B cell (primary cell): ENCODE results near the gene PKNOX2. TPM values are rescaled to one million over a fixed set of nuclear protein-coding genes. Genes with fewer than 3 reads are reported as not detected.

Source experiments
- ATAC-seq: fragments of 200-7000 bp; cut with Tn5 transposase; one replicate; pipeline ENCODE4 v1.10.0; 2021; ENCODE audit warnings: low read depth, mild to moderate bottlenecking, moderate number of reproducible peaks, moderate library complexity
- CTCF ChIA-PET: fragments of 350-600 bp; sonication (Branson Sonifier 250); formaldehyde crosslinking; loops from one replicate; lab custom pipeline; 2021; ENCODE audit warnings: antibody characterized with exemption, inconsistent platforms; lab: Charles Lee
- POLR2A ChIA-PET: fragments of 350-600 bp; sonication (Branson Sonifier 250); formaldehyde crosslinking; loops from one replicate; lab custom pipeline; 2021; ENCODE audit warnings: antibody characterized with exemption; lab: Charles Lee
- DNase-seq: peaks from one replicate; pipeline ENCODE4 v3.0.0; 2013
- H2AFZ ChIP-seq: 2 replicates; pipeline ENCODE4 v1.6.1; 2012; ENCODE audit warnings: mild to moderate bottlenecking, low read depth, low read length; ENCODE audit not compliant: insufficient read depth, poor library complexity, severe bottlenecking
- H3K27ac ChIP-seq, 2 donors: 1 replicate in 1 of 2; 2 replicates in 1 of 2; pipeline ENCODE4 v1.5.1; 2012 to 2013; ENCODE audit warnings: low read length in 2 of 2, mild to moderate bottlenecking in 2 of 2, moderate library complexity in 1 of 2
- H3K27me3 ChIP-seq, 4 experiments: fragments of 200-600 bp in 1 of 4; sonication (generic) in 1 of 4; replicated peaks in 1 of 4; 1 replicate in 2 of 4; 2 replicates in 2 of 4; pipeline versions ENCODE4 v1.6.1 to v1.7.0; 2013 to 2016; ENCODE audit warnings: low read length in 3 of 4, mild to moderate bottlenecking in 2 of 4, mixed read lengths in 1 of 4, moderate library complexity in 1 of 4; ENCODE audit not compliant: insufficient read depth in 4 of 4, control insufficient read depth in 3 of 4; ENCODE audit errors: control extremely low read depth in 1 of 4
- H3K36me3 ChIP-seq, 2 experiments: replicated peaks in 1 of 2; 1 replicate in 1 of 2; 2 replicates in 1 of 2; pipeline versions ENCODE4 v1.6.1 to v1.7.1; 2013; ENCODE audit warnings: low read length in 1 of 2; ENCODE audit not compliant: insufficient read depth in 2 of 2, control insufficient read depth in 1 of 2; ENCODE audit errors: control extremely low read depth in 1 of 2, extremely low read depth in 1 of 2
- H3K4me1 ChIP-seq, 2 donors: fragments of 200-600 bp in 1 of 2; sonication (generic) in 1 of 2; 1 replicate in 1 of 2; 2 replicates in 1 of 2; pipeline versions ENCODE4 v1.5.1 to v1.6.1; 2013 to 2017; ENCODE audit warnings: low read length in 2 of 2; ENCODE audit not compliant: control insufficient read depth in 2 of 2, insufficient read depth in 2 of 2
- H3K4me2 ChIP-seq: replicated peaks from 2 replicates; pipeline ENCODE3; 2012; ENCODE audit warnings: mild to moderate bottlenecking, low read depth, low read length; ENCODE audit not compliant: poor library complexity, severe bottlenecking
- H3K4me3 ChIP-seq, 5 experiments: fragments of 200-600 bp in 1 of 5; sonication (generic) in 1 of 5; 1 replicate in 3 of 5; 2 replicates in 2 of 5; pipeline versions ENCODE4 v1.5.1 to v1.7.0; 2011 to 2016; ENCODE audit warnings: low read length in 4 of 5, mild to moderate bottlenecking in 4 of 5, low read depth in 2 of 5, control low read depth in 1 of 5, moderate library complexity in 1 of 5; ENCODE audit not compliant: insufficient read depth in 1 of 5; ENCODE audit errors: control extremely low read depth in 1 of 5, extremely low read depth in 1 of 5
- H3K79me2 ChIP-seq: fragments of 200-600 bp; sonication (generic); one replicate; pipeline ENCODE4 v1.6.0; 2016; ENCODE audit warnings: low read length; ENCODE audit not compliant: control insufficient read depth, insufficient read depth
- H3K9ac ChIP-seq: fragments of 200-600 bp; sonication (generic); 2 replicates; pipeline ENCODE4 v1.6.1; 2017; ENCODE audit warnings: mild to moderate bottlenecking, low read length, moderate library complexity
- H3K9me3 ChIP-seq, 3 donors: one replicate each; pipeline versions ENCODE4 v1.6.1 to v1.7.1; 2013; ENCODE audit warnings: low read length in 2 of 3; ENCODE audit not compliant: control insufficient read depth in 2 of 3, insufficient read depth in 1 of 3; ENCODE audit errors: control extremely low read depth in 1 of 3
- H4K20me1 ChIP-seq: 2 replicates; pipeline ENCODE4 v1.6.0; 2012; ENCODE audit warnings: mild to moderate bottlenecking, low read length; ENCODE audit not compliant: insufficient read depth, control insufficient read depth, poor library complexity, severe bottlenecking
- H3K27ac Mint-ChIP-seq: one replicate; pipeline ENCODE4 v1.8.0; 2021; ENCODE audit warnings: mixed read lengths
- H3K27me3 Mint-ChIP-seq: one replicate; pipeline ENCODE4 v1.8.0; 2021; ENCODE audit warnings: mixed read lengths
- H3K4me1 Mint-ChIP-seq: one replicate; pipeline ENCODE4 v1.8.0; 2021; ENCODE audit warnings: mixed read lengths
- H3K4me3 Mint-ChIP-seq: one replicate; pipeline ENCODE4 v1.8.0; 2021; ENCODE audit warnings: mixed read lengths
- H3K9me3 Mint-ChIP-seq: one replicate; pipeline ENCODE4 v1.8.0; 2022; ENCODE audit warnings: mixed read lengths; ENCODE audit not compliant: insufficient read depth
- EZH2 ChIP-seq: IDR thresholded peaks from 2 replicates; pipeline ENCODE4 v1.6.1; 2012; ENCODE audit warnings: borderline replicate concordance, low read depth, mild to moderate bottlenecking, moderate library complexity, low read length; ENCODE audit not compliant: insufficient read depth, poor library complexity, severe bottlenecking
- WGBS: methylation state at CpG from one replicate; pipeline ENCODE4 v1.1.5; 2013; ENCODE audit warnings: missing lambda C conversion rate; ENCODE audit not compliant: insufficient coverage; 5-methylcytosine and 5-hydroxymethylcytosine counted together
- intact Hi-C: fragments of 100-400 bp; cut with micrococcal nuclease; formaldehyde crosslinking; loops from one replicate; pipeline ENCODE4 v1.10.0; 2022
- polyA plus RNA-seq: library from polyadenylated mRNA; depleted of rRNA; stranded (reverse); fragments of >200 nt; gene quantifications from 2 replicates; pipeline ENCODE4 v1.2.3, GENCODE V29; 2012
- total RNA-seq, 2 donors: library from RNA; stranded (reverse); fragments of 120-200 nt in 1 of 2; gene quantifications; 1 replicate in 1 of 2; 2 replicates in 1 of 2; pipeline versions ENCODE4 v1.2.3 to v1.2.4, GENCODE V29; 2013 to 2022
- TF ChIP-seq, protein P1 (sequence below): fragments of 200-600 bp; IDR thresholded peaks from one replicate; pipeline ENCODE4 v1.8.0; 2022; ENCODE audit warnings: antibody characterized with exemption, mild to moderate bottlenecking

The PKNOX2 gene
- total and polyA plus RNA-seq, 2 donors (not counting 1 experiment from before 2014, with no cell fraction given) = not detected

DNA sequence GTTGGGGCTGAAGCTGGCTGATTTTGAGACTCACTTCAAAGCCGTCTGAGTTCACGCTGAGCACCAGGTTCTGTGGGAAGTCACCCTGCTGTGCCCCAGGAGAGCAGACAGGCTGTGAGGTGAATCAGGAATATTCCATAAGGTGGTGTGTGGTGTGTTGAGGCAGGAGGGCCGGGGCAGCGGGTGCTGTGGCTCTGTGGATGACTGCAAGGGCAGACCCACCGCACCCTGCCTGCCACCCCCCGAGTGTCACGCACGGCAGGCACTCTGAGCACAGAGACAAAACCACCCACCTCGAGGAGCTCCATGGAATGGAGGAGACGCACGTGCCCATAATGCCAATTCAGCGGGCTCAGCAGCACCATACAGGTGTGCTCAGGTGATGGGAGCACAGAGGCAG is 147.8 kb downstream of the PKNOX2 start:
- POLR2A ChIA-PET = no interaction called here
- CTCF ChIA-PET = no interaction called here

DNA sequence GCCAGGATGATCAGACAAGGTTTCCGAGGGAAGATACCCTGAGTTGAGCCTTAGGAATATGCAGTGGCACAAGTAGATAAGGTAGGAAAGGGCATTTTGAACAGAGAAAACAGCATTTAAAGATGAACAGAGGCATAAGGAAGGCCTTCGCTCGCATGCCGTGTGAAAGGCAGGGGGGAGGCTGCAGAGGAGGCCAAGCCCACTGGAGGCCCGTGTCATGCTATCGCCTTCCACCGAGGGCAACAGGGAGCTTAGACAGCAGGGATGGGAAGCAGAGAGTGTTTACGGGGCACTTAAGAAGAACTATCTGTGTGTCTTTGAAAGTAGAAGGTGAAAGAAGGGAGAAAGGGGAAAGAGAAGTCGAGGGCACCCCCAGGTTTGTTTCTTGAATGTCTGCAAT is 148.3 kb downstream of the PKNOX2 start:
- no peaks in the 10 kb centered on the region for H3K4me1 Mint-ChIP-seq
- no peak for TF ChIP-seq EZH2
- TF ChIP-seq, protein P1, sequence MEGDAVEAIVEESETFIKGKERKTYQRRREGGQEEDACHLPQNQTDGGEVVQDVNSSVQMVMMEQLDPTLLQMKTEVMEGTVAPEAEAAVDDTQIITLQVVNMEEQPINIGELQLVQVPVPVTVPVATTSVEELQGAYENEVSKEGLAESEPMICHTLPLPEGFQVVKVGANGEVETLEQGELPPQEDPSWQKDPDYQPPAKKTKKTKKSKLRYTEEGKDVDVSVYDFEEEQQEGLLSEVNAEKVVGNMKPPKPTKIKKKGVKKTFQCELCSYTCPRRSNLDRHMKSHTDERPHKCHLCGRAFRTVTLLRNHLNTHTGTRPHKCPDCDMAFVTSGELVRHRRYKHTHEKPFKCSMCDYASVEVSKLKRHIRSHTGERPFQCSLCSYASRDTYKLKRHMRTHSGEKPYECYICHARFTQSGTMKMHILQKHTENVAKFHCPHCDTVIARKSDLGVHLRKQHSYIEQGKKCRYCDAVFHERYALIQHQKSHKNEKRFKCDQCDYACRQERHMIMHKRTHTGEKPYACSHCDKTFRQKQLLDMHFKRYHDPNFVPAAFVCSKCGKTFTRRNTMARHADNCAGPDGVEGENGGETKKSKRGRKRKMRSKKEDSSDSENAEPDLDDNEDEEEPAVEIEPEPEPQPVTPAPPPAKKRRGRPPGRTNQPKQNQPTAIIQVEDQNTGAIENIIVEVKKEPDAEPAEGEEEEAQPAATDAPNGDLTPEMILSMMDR = no peak
- Histone ChIP-seq H3K4me2 (no peak overlapping the region), H3K36me3 (no peaks in the 10 kb centered on the region), H3K27ac (no peak overlapping the region), H3K4me1 (no peaks in the 10 kb centered on the region), H3K9me3 (no peaks in the 10 kb centered on the region), H3K9ac (no peak overlapping the region), H4K20me1 (no peaks in the 10 kb centered on the region), H3K27me3 (peaks cover 0 to 2% (median 0%) of the 10 kb centered on the region in 4 experiments), H3K79me2 (no peaks in the 10 kb centered on the region), H2AFZ (no peak overlapping the region), H3K4me3 (no peak overlapping the region)
- H3K9me3 Mint-ChIP-seq = no peaks in the 10 kb centered on the region
- WGBS = 92% methylated on average over 8 of the region's 9 CpGs
- peaks cover 20% of the 10 kb centered on the region for H3K27me3 Mint-ChIP-seq
- DNase-seq (no peak), ATAC-seq (no peak)
- CTCF ChIA-PET = no interaction called here
- intact Hi-C loops = no loop called here
- H3K4me3 Mint-ChIP-seq = no peak overlapping the region
- POLR2A ChIA-PET = no interaction called here
- H3K27ac Mint-ChIP-seq = no peak overlapping the region

More for the DNA sequence above, 147.8 kb downstream of the PKNOX2 start:
- H2AFZ ChIP-seq = no peak overlapping the region
- no peak overlapping the region for H3K4me3 ChIP-seq
- Mint-ChIP-seq H3K27ac (no peak overlapping the region), H3K4me1 (no peaks in the 10 kb centered on the region), H3K9me3 (no peaks in the 10 kb centered on the region), H3K27me3 (peaks cover 22% of the 10 kb centered on the region), H3K4me3 (no peak overlapping the region)
- TF ChIP-seq EZH2 = no peak
- TF ChIP-seq, protein P1 = no peak
- no peaks in the 10 kb centered on the region for H3K4me1 ChIP-seq
- H3K27ac ChIP-seq = no peak overlapping the region
- no peaks in the 10 kb centered on the region for H3K79me2 ChIP-seq
- intact Hi-C loops = no loop called here
- H3K36me3 ChIP-seq = no peaks in the 10 kb centered on the region
- ATAC-seq (no peak), DNase-seq (no peak)
- peaks cover 0 to 2% (median 0%) of the 10 kb centered on the region in 4 experiments for H3K27me3 ChIP-seq
- 91% methylated on average over 12 of the region's 12 CpGs for WGBS
- no peak overlapping the region for H3K4me2 ChIP-seq
- no peaks in the 10 kb centered on the region for H3K9me3 ChIP-seq
- H4K20me1 ChIP-seq = no peaks in the 10 kb centered on the region
- no peak overlapping the region for H3K9ac ChIP-seq
